Rectal smooth muscle tissue (tissue), 1 donor: ENCODE measurements around the gene EEF1AKMT2.
A peak's percentile ranks its signal among the peaks of the same experiment; 100 is the strongest.
"Not testable (repeated sequence)": the region's sequence is repeated elsewhere in the genome, so short reads cannot be mapped to it uniquely, and the experiment has no call there.

Source experiments
- H3K27ac ChIP-seq: one replicate; pipeline ENCODE4 v1.7.0; 2013; ENCODE audit warnings: low read depth, low read length, inconsistent platforms
- H3K27me3 ChIP-seq: one replicate; pipeline ENCODE4 v1.7.0; 2013; ENCODE audit warnings: low read length; ENCODE audit not compliant: control insufficient read depth, insufficient read depth
- H3K36me3 ChIP-seq: one replicate; pipeline ENCODE4 v1.7.0; 2013; ENCODE audit warnings: low read length; ENCODE audit not compliant: control insufficient read depth, insufficient read depth
- H3K4me1 ChIP-seq: one replicate; pipeline ENCODE4 v1.7.0; 2013; ENCODE audit warnings: low read length; ENCODE audit not compliant: control insufficient read depth, insufficient read depth
- H3K4me3 ChIP-seq: one replicate; pipeline ENCODE4 v1.7.0; 2013; ENCODE audit warnings: low read length
- H3K9ac ChIP-seq: one replicate; pipeline ENCODE4 v1.7.0; 2013; ENCODE audit warnings: low read length

The EEF1AKMT2 gene

DNA sequence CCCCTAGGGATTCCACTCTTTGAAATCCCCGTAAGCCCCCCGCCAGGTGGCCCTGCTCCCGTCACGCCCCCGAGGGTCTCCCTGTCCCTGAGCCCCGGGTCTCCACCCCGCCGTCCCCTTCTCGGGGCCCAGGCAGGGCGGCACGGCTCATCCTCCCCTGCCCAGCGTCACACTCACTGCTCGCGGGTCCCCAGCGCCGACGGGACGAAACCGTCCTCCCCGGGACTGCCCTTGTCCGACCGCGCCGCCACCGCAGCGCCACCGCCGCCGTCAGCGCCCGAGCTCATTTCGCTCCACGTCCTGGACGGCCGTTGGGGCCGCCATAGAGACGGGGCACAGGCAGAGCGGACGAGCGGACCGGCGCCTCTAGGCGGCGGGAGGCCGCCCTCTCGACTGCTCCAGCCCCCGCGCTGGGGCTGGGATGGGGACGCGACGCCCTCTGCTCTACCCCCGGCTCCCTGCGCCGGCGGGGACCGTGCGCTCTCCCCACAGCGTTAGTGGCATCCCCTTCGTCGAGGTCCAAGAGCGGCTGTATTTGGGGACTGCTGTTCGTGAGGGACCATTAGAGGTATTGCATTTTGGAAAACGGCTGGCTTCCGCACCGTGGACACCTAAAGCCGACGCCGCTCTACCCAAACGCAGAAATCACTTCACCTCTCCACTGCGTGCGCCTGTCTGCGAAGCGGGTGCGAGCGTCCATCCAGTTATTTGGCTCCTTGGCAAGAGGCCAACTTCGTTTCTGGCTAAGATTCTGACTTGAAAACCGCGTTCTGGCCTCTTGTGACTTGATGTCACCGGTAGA lies at the start of gene EEF1AKMT2:
TSS of gene EEF1AKMT2 (minus strand) at position 341 of the 802 bp plus-strand sequence. CDS start at position 287, 54 bp downstream.
- H3K9ac ChIP-seq: peak within 1 kb of the TSS; percentile 66
- peak within 1 kb of the TSS; percentile 94 for H3K27ac ChIP-seq
- H3K36me3 ChIP-seq: no peaks in the 10 kb centered on the region
- H3K4me3 ChIP-seq: peak within 1 kb of the TSS; percentile 95
- no peaks in the 10 kb centered on the region for H3K4me1 ChIP-seq
- no peaks in the 10 kb centered on the region for H3K27me3 ChIP-seq

DNA sequence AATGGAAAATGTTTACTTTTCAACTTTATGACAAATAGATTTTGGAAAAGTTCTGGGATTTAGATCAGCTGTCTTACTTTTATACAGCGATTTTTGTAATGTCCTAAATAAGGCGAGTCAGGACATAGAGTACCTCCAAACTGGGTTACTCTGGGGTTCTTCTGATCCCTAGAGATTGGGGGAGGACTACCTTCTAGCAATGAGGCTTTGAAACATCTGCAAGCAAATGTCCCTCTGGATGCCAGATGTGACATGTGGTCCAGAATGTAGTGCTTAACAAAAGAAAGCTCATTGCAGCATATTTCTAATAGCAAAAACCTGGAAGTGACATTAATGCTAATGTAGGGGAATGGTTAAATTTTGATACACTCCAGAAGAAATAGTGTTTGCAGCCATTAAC lies 46.0 kb upstream of the EEF1AKMT2 start:
- H3K36me3 ChIP-seq: peaks cover 7% of the 10 kb centered on the region
- no peak overlapping the region for H3K27ac ChIP-seq
- H3K4me3 ChIP-seq: no peak overlapping the region
- no peaks in the 10 kb centered on the region for H3K27me3 ChIP-seq
- H3K9ac ChIP-seq: no peak overlapping the region
- no peaks in the 10 kb centered on the region for H3K4me1 ChIP-seq

DNA sequence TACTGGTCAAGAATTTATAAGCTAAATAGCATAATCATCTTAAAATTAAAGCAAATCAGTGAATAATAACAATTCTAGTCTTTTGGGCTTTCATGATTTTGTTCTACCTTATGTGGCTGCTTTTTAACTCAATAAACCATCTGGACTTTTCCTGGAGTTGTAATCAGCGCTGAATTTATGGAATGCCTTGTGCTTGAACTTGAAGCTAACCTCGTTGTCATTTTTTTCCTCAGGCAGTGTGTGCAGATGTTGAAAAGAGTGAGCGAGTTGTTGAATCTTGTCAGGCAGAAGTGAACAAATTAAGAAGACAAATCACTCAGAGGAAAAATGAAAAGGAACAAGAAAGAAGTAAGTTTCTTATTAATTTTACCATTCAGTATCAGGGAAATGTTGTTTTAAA lies 39.4 kb upstream of the EEF1AKMT2 start:
- Histone ChIP-seq H3K36me3 (peaks cover 20% of the 10 kb centered on the region), H3K27ac (no peak overlapping the region), H3K4me1 (no peaks in the 10 kb centered on the region), H3K9ac (no peak overlapping the region), H3K4me3 (no peak overlapping the region), H3K27me3 (no peaks in the 10 kb centered on the region)

DNA sequence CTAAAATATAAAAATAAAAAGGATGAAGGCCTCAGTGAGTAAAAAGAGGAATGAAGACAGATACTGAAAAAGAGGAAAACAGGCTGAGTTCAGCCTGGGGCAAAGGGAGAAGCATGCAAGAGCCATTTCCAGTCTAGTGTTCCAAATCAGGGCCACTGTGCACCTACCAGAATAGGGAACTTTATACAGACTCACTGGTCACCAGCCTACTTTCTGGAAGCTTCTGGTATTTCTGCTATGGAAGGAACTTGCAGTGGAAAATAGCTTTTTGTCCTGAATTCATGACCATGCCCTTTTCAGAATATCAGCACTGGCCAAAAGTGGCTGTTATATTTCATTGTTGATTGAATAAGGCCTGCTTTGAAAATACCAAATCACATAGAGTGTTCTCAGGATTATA lies 38.8 kb upstream of the EEF1AKMT2 start:
- H3K27ac ChIP-seq: no peak overlapping the region

DNA sequence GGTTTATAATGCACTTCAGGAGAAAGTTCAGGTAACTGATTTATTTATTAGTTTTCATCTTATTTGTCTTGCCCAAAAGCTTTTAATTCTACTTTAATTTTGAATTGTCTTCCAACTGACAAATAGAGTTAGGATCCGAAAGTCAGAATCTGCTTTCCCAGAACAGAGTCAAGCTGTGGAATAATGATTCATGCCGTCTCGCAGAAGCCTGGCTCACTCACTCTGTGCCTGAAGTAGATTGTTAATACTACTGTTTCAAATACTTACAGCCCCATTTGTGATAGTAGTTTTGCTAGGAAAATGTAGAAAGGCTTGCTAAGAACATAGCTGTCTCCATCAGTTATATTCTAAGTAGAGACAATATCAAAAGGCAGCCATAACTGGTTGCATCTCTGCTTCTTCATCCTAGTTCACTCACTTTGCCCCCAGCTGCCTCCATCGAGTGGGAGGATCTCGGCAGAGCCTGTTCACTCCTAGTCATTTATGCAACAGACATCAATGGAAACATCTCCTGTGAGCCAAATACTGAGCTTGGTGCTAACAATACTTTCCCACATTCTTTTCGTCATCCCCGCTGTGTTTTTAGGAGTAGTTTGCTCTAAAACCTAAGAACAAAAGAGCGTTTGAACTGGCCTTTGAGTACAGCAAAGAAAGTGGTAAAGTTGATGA lies 37.9 kb upstream of the EEF1AKMT2 start:
- Histone ChIP-seq H3K36me3 (peaks cover 20% of the 10 kb centered on the region), H3K27me3 (no peaks in the 10 kb centered on the region), H3K27ac (peak overlapping the region; percentile 28), H3K4me3 (no peak overlapping the region), H3K9ac (no peak overlapping the region), H3K4me1 (no peaks in the 10 kb centered on the region)

More for the DNA sequence above, 38.8 kb upstream of the EEF1AKMT2 start:
- peaks cover 20% of the 10 kb centered on the region for H3K36me3 ChIP-seq
- no peaks in the 10 kb centered on the region for H3K27me3 ChIP-seq
- H3K9ac ChIP-seq: no peak overlapping the region
- no peaks in the 10 kb centered on the region for H3K4me1 ChIP-seq
- H3K4me3 ChIP-seq: no peak overlapping the region

DNA sequence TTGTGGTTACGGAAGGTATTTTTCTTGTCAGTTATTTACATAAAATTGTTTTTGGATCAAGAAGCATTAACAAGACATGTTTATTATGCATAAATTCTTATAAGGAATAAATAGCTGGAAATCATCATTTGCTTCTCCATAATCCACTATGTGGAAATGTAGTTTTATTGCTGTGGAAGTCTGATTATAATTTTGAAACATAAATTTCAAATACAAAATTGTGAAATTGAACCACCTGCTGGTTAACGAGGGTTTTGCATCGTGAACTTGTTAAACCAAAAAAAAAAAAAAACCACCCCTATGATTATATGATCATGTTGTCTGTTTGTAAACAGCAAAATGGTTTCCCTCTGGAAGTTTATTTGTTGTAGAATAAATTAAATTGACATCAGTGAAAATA lies 35.8 kb upstream of the EEF1AKMT2 start:
- Histone ChIP-seq H3K4me1 (no peaks in the 10 kb centered on the region), H3K27me3 (no peaks in the 10 kb centered on the region), H3K4me3 (no peak overlapping the region), H3K9ac (no peak overlapping the region), H3K36me3 (peaks cover 14% of the 10 kb centered on the region), H3K27ac (no peak overlapping the region)

DNA sequence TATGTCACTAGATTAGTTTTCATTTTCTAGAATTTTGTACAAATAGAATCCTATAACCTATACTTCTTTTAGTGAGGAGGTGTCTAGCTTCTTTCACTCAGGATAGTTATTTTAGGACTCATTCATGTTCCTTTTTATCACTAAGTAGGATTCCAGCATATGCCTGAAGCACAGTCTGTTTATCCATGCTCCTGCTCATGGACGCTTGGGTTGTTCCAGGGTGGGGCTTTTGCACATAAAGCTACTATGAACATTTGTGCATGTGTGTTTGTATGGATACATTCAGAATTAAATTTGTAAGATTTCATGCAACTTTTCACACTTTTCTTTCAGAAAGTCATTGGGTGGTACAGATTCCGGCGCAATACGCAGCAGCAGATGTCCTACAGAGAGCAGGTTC lies 34.6 kb upstream of the EEF1AKMT2 start:
- Histone ChIP-seq H3K9ac (no peak overlapping the region), H3K4me3 (no peak overlapping the region), H3K4me1 (no peaks in the 10 kb centered on the region), H3K27ac (no peak overlapping the region), H3K36me3 (peaks cover 14% of the 10 kb centered on the region), H3K27me3 (no peaks in the 10 kb centered on the region)

DNA sequence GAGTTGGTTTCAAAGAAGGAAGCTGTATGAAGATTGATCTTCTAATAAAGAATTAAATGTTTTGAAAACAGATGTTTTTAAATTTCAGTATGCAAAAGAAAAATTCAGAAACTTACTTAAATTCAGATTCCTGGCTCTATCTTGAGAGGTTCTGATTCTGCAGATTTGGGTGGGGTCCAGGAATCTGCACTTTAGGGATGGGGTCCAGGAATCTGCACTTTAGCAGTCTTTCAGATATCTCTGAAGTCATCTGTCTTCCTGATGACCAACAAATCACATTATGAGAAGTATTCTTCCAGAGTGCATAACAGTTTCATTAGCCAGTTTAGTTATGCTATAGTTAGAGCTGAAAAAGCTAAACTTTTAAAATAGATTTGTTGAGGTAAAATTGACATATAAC lies 34.0 kb upstream of the EEF1AKMT2 start:
- no peak overlapping the region for H3K27ac ChIP-seq
- peaks cover 14% of the 10 kb centered on the region for H3K36me3 ChIP-seq
- H3K27me3 ChIP-seq: no peaks in the 10 kb centered on the region
- H3K4me1 ChIP-seq: no peaks in the 10 kb centered on the region
- no peak overlapping the region for H3K4me3 ChIP-seq
- no peak overlapping the region for H3K9ac ChIP-seq

DNA sequence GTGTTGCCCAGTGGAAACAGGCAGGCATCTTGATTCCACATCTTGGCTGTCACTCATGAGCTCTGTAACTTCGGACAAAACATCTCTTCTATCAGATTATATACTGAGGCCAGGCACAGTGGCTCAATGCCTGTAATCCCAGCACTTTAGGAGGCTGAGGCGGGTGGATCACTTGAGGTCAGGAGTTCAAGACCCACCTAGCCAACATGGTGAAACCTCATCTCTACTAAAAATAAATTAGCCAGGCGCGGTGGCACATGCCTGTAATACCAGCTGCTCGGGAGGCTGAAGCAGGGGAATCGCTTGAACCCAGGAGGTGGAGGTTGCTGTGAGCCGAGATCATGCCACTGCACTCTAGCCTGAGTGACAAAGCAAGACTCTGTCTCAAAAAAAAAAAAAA lies 33.2 kb upstream of the EEF1AKMT2 start:
- not testable (repeated sequence) for H3K36me3 ChIP-seq, H3K4me1 ChIP-seq, H3K27ac ChIP-seq, H3K27me3 ChIP-seq, H3K4me3 ChIP-seq, H3K9ac ChIP-seq

DNA sequence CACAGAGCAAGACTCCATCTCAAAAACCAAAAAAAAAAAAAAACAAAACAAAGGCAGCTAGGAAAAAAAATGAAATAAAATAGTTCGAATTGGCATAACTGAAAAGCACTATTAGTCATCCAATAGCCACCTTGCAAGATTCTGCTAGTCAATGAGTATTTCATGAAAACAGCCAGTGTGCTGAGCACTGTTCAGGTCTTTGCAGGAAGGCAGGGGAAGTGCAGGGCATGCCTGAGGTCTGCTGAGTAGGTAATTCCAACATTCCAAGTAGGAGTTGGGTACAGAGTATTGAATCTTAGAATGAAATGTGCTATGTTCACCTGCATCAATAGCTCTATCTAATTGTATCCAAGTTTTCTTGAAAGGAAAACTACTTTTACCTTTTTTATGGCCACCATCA lies 32.8 kb upstream of the EEF1AKMT2 start:
- Histone ChIP-seq H3K27me3 (no peaks in the 10 kb centered on the region), H3K36me3 (peaks cover 10% of the 10 kb centered on the region), H3K27ac (no peak overlapping the region)

DNA sequence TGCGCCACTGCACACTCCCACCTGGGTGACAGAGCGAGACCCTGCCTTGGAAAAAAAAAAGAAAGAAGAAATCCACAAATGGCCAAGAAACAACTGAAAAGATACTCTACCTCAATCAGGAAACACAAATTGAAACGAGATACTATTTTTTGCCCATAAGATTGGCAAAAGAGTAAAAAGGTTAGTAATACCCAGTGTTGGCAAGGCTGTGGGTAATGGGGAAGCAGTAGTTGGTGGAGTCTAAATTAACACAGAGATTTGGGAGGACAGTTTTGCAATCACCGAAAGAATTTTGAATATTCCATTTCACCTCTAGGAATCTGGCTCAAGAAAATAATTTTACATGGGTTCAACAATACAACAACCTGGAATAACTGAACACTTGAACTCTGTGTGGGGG lies 29.8 kb upstream of the EEF1AKMT2 start:
- peaks cover 5% of the 10 kb centered on the region for H3K36me3 ChIP-seq
- no peak overlapping the region for H3K4me3 ChIP-seq

More for the DNA sequence above, 32.8 kb upstream of the EEF1AKMT2 start:
- H3K4me3 ChIP-seq: no peak overlapping the region
- no peak overlapping the region for H3K9ac ChIP-seq
- no peaks in the 10 kb centered on the region for H3K4me1 ChIP-seq

DNA sequence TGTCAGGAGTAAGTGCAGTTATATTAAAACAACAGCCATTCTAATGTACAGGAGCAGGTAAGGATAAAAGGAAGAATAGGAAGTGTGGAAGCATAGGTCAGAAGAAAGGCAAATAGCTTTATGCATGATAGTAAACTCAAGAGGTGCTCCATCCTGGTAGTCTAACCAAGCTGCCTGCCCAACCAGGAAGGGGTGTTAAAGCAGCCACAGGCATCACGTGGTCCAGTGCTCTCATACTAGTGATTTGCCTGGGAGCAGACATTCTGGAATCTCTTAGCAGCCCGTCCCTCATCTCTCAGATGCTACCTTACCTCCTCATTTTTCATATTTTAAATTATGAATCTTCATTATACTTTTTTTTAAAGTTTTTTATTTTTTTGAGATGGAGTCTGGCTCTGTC lies 28.4 kb upstream of the EEF1AKMT2 start:
- Histone ChIP-seq H3K4me1 (no peaks in the 10 kb centered on the region), H3K4me3 (no peak overlapping the region), H3K27ac (no peak overlapping the region), H3K27me3 (no peaks in the 10 kb centered on the region), H3K36me3 (peaks cover 2% of the 10 kb centered on the region), H3K9ac (no peak overlapping the region)

More for the DNA sequence above, 29.8 kb upstream of the EEF1AKMT2 start:
- no peaks in the 10 kb centered on the region for H3K27me3 ChIP-seq
- no peaks in the 10 kb centered on the region for H3K4me1 ChIP-seq
- no peak overlapping the region for H3K9ac ChIP-seq
- no peak overlapping the region for H3K27ac ChIP-seq

DNA sequence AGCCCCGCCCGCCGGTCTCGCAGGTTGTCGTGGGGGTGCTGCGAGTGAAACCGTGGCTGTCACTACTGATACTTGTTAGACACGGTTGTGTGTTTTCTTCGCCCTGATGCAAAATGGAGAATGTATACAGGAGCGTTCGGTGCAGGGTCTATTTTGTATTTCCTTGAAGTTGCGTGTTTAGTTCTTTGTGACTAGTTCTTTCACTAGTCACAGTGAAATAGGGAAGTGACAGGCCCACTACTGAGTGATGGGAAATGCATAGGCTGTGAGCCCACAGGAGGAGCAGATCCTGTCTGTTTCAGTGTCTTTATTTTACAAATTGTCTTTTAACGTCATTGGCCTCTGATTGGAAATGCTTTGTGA lies 10.6 kb upstream of the EEF1AKMT2 start:
- H3K9ac ChIP-seq: peak overlapping the region; percentile 66
- H3K36me3 ChIP-seq: no peaks in the 10 kb centered on the region
- peak overlapping the region; percentile 92 for H3K4me3 ChIP-seq
- no peaks in the 10 kb centered on the region for H3K27me3 ChIP-seq
- peak overlapping the region; percentile 75 for H3K27ac ChIP-seq
- peaks cover 2% of the 10 kb centered on the region for H3K4me1 ChIP-seq
